ENCODE data around the gene SLC35F4.

DNA sequence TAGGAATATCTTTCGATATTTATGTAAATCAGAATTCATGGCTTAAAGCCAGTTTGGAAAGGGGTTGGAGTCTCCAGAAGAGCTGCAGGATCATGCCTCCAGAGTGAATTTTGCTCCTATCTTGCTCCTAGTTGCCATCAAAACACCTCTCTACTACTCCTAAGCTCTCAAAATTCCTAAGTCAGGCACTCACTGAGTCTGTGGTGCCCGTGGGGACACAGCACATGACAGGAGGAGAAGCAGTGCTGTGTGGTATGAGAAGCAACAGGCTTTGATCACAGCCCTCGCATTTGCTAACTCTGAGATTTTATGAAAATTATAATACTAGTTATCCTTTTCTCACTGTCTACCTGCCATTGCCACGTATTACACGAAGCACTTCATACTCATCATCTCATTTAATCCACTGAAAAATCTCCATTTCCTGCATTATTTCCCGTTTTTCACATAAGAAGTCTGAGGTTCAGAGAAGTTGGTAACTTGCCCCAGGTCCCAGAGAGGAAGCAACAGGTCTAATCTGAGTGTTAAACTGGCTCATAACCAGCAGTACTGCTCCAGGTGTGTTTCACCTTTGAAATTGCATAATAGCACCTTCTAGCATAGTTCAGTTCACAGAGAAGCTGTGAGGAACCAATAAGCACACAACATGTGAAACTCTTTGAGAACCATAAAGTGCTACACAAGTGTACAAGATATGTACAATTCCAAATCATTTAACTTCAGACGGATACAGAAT is 33.1 kb upstream of the SLC35F4 start:
- TF ChIP-seq, protein P1, sequence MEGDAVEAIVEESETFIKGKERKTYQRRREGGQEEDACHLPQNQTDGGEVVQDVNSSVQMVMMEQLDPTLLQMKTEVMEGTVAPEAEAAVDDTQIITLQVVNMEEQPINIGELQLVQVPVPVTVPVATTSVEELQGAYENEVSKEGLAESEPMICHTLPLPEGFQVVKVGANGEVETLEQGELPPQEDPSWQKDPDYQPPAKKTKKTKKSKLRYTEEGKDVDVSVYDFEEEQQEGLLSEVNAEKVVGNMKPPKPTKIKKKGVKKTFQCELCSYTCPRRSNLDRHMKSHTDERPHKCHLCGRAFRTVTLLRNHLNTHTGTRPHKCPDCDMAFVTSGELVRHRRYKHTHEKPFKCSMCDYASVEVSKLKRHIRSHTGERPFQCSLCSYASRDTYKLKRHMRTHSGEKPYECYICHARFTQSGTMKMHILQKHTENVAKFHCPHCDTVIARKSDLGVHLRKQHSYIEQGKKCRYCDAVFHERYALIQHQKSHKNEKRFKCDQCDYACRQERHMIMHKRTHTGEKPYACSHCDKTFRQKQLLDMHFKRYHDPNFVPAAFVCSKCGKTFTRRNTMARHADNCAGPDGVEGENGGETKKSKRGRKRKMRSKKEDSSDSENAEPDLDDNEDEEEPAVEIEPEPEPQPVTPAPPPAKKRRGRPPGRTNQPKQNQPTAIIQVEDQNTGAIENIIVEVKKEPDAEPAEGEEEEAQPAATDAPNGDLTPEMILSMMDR (conservative IDR thresholded peaks at IDR 0.05; ENCODE audit: low read depth, low read length): no peak
- TF ChIP-seq EZH2 (IDR thresholded peaks at IDR 0.05; ENCODE audit: borderline replicate concordance, low read depth, low read length, poor library complexity, severe bottlenecking): no peak
